H1 (cell line): ENCODE data around the gene RBM20. TPM values are rescaled to one million over a fixed set of nuclear protein-coding genes. Genes with fewer than 3 reads are reported as not detected.

Source experiments
- CBX5 ChIP-seq: fragments of 300-800, 300-1000 bp; sonication (generic); IDR thresholded peaks from 2 replicates; pipeline ENCODE4 v1.7.1; 2016; ENCODE audit warnings: antibody characterized with exemption, low read length, low read depth
- CEBPB ChIP-seq: IDR thresholded peaks from 2 replicates; pipeline ENCODE4 v1.6.1; 2012; ENCODE audit warnings: low read depth, low read length
- CHD1 ChIP-seq: IDR thresholded peaks from 2 replicates; pipeline ENCODE4 v1.6.1; 2012; ENCODE audit warnings: low read depth, low read length, improper control_type of control experiment
- EP300 ChIP-seq, 2 experiments: IDR thresholded peaks; 1 replicate in 1 of 2; 2 replicates in 1 of 2; pipeline ENCODE4 v1.6.1; 2011 to 2012; ENCODE audit warnings: low read depth in 2 of 2, low read length in 2 of 2, mild to moderate bottlenecking in 2 of 2, borderline replicate concordance in 1 of 2, inconsistent platforms in 1 of 2, moderate library complexity in 1 of 2
- KDM4A ChIP-seq: IDR thresholded peaks from one replicate; pipeline ENCODE4 v1.7.1; 2012; ENCODE audit warnings: low read depth, mild to moderate bottlenecking, moderate library complexity, low read length, inconsistent platforms; ENCODE audit not compliant: severe bottlenecking
- PHF8 ChIP-seq: fragments of 200-600 bp; sonication (generic); conservative IDR thresholded peaks from 2 replicates; pipeline ENCODE4 v1.7.1; 2012; ENCODE audit warnings: low read depth, mild to moderate bottlenecking, inconsistent platforms, low read length, moderate library complexity
- RBBP5 ChIP-seq: IDR thresholded peaks from 2 replicates; pipeline ENCODE4 v1.7.1; 2012; ENCODE audit warnings: low read depth, mild to moderate bottlenecking, inconsistent platforms, low read length, moderate library complexity, borderline replicate concordance
- RXRA ChIP-seq: IDR thresholded peaks from 2 replicates; pipeline ENCODE4 v1.6.1; 2011; ENCODE audit warnings: low read depth, mild to moderate bottlenecking, low read length, moderate library complexity; ENCODE audit not compliant: insufficient read depth
- SP4 ChIP-seq: IDR thresholded peaks from 2 replicates; pipeline ENCODE4 v1.6.1; 2012; ENCODE audit warnings: low read length, inconsistent platforms
- TBP ChIP-seq: IDR thresholded peaks from 2 replicates; pipeline ENCODE4 v1.6.1; 2011; ENCODE audit warnings: low read depth, low read length, improper control_type of control experiment
- YY1 ChIP-seq: IDR thresholded peaks from 2 replicates; pipeline ENCODE4 v1.6.1; 2011; ENCODE audit warnings: low read depth, mild to moderate bottlenecking, low read length
- polyA plus RNA-seq, 7 experiments: library from polyadenylated mRNA; depleted of rRNA in 3 of 7; stranded (reverse) in 5 of 7; unstranded in 2 of 7; fragments of >200 nt in 5 of 7; fragments of 200-250 nt in 2 of 7; gene quantifications; 1 replicate in 5 of 7; 2 replicates in 1 of 7; 4 replicates in 1 of 7; pipeline versions ENCODE4 v1.2.1 to v1.2.3, GENCODE V29; 2011 to 2013; ENCODE audit warnings: missing spikeins in 2 of 7, mixed read lengths in 2 of 7
- total RNA-seq: library from RNA; stranded (reverse); fragmentation: NEBNext Ultra II Directional; extraction: Animal tissue kit (Norgen Biotek cat#: 25700); gene quantifications from 2 replicates; pipeline ENCODE4 v1.2.1, GENCODE V29; 2021
- TF ChIP-seq, protein P1 (sequence below): fragments of 300-600 bp; sonication (generic); IDR thresholded peaks from 2 replicates; pipeline ENCODE4 v1.7.1; 2012; ENCODE audit warnings: low read length, moderate library complexity, mild to moderate bottlenecking, inconsistent platforms; ENCODE audit not compliant: insufficient replicate concordance

Gene RBM20
- total and polyA plus RNA-seq, 2 of the 8 experiments (the other 6 are each of a cell fraction or from before 2014, with no cell fraction given): 0.05 to 0.63 TPM

DNA sequence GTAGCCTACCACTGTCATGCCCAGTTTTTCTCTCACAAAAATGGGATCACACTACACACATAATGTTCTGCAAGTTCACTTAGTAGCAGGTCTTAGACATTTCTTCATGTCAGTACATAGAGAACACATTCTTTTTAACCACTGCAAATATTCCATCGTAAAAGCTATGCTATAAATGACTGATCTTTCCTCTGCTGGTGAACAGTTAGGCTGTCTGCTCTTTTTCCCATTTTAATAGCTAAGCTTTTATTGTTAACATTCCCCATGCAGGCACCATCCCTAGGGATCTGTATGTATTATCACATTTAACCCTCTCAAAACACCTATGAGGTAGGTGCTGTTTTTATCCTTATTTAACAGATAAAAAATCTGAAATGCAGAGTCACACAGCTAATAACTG, 181.4 kb downstream of the RBM20 start (continued):
- TF ChIP-seq, protein P1, sequence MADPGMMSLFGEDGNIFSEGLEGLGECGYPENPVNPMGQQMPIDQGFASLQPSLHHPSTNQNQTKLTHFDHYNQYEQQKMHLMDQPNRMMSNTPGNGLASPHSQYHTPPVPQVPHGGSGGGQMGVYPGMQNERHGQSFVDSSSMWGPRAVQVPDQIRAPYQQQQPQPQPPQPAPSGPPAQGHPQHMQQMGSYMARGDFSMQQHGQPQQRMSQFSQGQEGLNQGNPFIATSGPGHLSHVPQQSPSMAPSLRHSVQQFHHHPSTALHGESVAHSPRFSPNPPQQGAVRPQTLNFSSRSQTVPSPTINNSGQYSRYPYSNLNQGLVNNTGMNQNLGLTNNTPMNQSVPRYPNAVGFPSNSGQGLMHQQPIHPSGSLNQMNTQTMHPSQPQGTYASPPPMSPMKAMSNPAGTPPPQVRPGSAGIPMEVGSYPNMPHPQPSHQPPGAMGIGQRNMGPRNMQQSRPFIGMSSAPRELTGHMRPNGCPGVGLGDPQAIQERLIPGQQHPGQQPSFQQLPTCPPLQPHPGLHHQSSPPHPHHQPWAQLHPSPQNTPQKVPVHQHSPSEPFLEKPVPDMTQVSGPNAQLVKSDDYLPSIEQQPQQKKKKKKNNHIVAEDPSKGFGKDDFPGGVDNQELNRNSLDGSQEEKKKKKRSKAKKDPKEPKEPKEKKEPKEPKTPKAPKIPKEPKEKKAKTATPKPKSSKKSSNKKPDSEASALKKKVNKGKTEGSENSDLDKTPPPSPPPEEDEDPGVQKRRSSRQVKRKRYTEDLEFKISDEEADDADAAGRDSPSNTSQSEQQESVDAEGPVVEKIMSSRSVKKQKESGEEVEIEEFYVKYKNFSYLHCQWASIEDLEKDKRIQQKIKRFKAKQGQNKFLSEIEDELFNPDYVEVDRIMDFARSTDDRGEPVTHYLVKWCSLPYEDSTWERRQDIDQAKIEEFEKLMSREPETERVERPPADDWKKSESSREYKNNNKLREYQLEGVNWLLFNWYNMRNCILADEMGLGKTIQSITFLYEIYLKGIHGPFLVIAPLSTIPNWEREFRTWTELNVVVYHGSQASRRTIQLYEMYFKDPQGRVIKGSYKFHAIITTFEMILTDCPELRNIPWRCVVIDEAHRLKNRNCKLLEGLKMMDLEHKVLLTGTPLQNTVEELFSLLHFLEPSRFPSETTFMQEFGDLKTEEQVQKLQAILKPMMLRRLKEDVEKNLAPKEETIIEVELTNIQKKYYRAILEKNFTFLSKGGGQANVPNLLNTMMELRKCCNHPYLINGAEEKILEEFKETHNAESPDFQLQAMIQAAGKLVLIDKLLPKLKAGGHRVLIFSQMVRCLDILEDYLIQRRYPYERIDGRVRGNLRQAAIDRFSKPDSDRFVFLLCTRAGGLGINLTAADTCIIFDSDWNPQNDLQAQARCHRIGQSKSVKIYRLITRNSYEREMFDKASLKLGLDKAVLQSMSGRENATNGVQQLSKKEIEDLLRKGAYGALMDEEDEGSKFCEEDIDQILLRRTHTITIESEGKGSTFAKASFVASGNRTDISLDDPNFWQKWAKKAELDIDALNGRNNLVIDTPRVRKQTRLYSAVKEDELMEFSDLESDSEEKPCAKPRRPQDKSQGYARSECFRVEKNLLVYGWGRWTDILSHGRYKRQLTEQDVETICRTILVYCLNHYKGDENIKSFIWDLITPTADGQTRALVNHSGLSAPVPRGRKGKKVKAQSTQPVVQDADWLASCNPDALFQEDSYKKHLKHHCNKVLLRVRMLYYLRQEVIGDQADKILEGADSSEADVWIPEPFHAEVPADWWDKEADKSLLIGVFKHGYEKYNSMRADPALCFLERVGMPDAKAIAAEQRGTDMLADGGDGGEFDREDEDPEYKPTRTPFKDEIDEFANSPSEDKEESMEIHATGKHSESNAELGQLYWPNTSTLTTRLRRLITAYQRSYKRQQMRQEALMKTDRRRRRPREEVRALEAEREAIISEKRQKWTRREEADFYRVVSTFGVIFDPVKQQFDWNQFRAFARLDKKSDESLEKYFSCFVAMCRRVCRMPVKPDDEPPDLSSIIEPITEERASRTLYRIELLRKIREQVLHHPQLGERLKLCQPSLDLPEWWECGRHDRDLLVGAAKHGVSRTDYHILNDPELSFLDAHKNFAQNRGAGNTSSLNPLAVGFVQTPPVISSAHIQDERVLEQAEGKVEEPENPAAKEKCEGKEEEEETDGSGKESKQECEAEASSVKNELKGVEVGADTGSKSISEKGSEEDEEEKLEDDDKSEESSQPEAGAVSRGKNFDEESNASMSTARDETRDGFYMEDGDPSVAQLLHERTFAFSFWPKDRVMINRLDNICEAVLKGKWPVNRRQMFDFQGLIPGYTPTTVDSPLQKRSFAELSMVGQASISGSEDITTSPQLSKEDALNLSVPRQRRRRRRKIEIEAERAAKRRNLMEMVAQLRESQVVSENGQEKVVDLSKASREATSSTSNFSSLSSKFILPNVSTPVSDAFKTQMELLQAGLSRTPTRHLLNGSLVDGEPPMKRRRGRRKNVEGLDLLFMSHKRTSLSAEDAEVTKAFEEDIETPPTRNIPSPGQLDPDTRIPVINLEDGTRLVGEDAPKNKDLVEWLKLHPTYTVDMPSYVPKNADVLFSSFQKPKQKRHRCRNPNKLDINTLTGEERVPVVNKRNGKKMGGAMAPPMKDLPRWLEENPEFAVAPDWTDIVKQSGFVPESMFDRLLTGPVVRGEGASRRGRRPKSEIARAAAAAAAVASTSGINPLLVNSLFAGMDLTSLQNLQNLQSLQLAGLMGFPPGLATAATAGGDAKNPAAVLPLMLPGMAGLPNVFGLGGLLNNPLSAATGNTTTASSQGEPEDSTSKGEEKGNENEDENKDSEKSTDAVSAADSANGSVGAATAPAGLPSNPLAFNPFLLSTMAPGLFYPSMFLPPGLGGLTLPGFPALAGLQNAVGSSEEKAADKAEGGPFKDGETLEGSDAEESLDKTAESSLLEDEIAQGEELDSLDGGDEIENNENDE: no peak
- TF ChIP-seq SP4 (no peak), CBX5 (no peak), CHD1 (no peak), YY1 (no peak), EP300 (IDR thresholded peaks at IDR 0.05; ENCODE audit: borderline replicate concordance in 1 of 2, low read depth in 2 of 2, low read length in 2 of 2) (no peak), PHF8 (no peak), CEBPB (no peak), RXRA (no peak), KDM4A (no peak), RBBP5 (no peak), TBP (no peak)
